Mononuclear cell (primary cell): Measurements from ENCODE around the gene GIMAP2. TPM values are rescaled to one million over a fixed set of nuclear protein-coding genes. Genes with fewer than 3 reads are reported as not detected.
"Not testable (repeated sequence)": the region's sequence is repeated elsewhere in the genome, so short reads cannot be mapped to it uniquely, and the experiment has no call there.

Experiments used
- H3K27me3 ChIP-seq: 2 replicates; pipeline ENCODE4 v1.6.0; 2011; ENCODE audit warnings: low read length, control low read depth; ENCODE audit not compliant: insufficient read depth
- H3K4me1 ChIP-seq: 2 replicates; pipeline ENCODE4 v1.5.1; 2011; ENCODE audit warnings: mild to moderate bottlenecking, low read length, control low read depth; ENCODE audit not compliant: insufficient read depth
- H3K4me3 ChIP-seq: 2 replicates; pipeline ENCODE4 v1.5.1; 2011; ENCODE audit warnings: mild to moderate bottlenecking, low read length, moderate library complexity
- H3K9me3 ChIP-seq: 2 replicates; pipeline ENCODE4 v1.5.1; 2011; ENCODE audit warnings: low read depth, mild to moderate bottlenecking, control low read depth, low read length
- total RNA-seq: library from RNA; depleted of rRNA; stranded (reverse); fragments of >200 nt; gene quantifications from one replicate; pipeline ENCODE4 v1.2.3, GENCODE V29; 2012

Gene GIMAP2
- total RNA-seq, 1 donor = 159 TPM

GRCh38 chr7:150666412-150666811, 19.1 kb upstream of the GIMAP2 start:
- Histone ChIP-seq H3K27me3 (no peaks in the 10 kb centered on the region), H3K4me3 (no peak overlapping the region), H3K9me3 (no peaks in the 10 kb centered on the region), H3K4me1 (peaks cover 59% of the 10 kb centered on the region)

DNA sequence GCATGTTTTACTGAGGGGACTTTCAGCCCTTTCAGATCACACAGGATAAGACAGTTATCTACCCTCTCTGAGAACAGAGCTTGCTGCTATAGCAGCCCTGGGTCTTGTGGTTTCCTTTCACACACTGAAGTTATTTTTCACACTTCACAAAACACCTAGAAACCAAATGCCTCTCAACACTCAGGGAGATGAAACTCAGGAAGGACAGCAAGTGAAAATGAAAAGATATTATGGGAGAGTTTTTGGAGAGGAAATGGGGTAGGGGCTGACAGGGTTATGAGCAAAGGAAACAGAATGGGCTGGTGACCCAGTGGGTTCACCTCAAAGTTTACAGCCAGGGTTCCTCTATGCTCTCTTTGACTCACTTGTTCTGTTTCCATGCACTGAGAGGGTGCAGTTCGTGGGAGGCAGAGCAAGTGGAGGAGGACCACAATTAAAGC, 17.0 kb upstream of the GIMAP2 start:
- H3K4me3 ChIP-seq = no peak overlapping the region
- H3K4me1 ChIP-seq = peaks cover 53% of the 10 kb centered on the region
- H3K27me3 ChIP-seq = no peaks in the 10 kb centered on the region
- H3K9me3 ChIP-seq = no peaks in the 10 kb centered on the region

GRCh38 chr7:150668977-150669376, 16.5 kb upstream of the GIMAP2 start:
- peaks cover 48% of the 10 kb centered on the region for H3K4me1 ChIP-seq
- no peaks in the 10 kb centered on the region for H3K9me3 ChIP-seq
- no peaks in the 10 kb centered on the region for H3K27me3 ChIP-seq
- H3K4me3 ChIP-seq = no peak overlapping the region

DNA sequence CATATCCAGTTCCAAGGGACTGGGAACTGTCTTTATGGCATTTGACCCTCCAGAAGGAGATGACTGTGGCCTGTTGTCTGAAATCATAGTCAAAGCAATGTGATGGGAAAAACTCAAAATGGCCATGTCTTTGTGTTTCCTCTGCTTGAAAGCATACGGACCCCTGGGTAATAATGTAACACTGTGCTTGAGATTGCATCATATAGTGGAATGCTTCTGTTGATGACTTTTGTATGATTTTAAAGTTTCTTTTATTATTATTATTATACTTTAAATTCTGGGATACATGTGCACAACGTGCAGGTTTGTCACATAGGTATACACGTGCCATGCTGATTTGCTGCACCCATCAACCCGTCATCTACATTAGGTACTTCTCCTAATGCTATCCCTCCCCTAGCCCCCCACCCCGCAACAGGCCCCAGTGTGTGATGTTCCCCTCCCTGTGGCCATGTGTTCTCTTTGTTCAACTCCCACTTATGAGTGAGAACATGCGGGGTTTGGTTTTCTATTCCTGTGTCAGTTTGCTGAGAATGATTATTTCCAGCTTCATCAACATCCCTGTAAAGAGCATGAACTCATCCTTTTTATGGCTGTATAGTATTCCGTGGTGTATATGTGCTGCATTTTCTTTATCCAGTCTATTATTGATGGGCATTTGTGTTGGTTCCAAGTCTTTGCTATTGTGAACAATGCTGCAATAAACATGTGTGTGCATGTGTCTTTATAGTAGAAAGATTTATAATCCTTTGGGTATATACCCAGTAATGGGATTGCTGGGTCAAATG, 13.5 kb upstream of the GIMAP2 start:
- not testable (repeated sequence) for H3K4me3 ChIP-seq, H3K27me3 ChIP-seq, H3K9me3 ChIP-seq
- H3K4me1 ChIP-seq = peaks cover 37% of the 10 kb centered on the region

- no peak overlapping the region for H3K4me3 ChIP-seq
- peaks cover 37% of the 10 kb centered on the region for H3K4me1 ChIP-seq
- no peaks in the 10 kb centered on the region for H3K9me3 ChIP-seq
- no peaks in the 10 kb centered on the region for H3K27me3 ChIP-seq
Observed at GRCh38 chr7:150675714-150676113, 9.8 kb upstream of the GIMAP2 start.

- not testable (repeated sequence) for H3K4me3 ChIP-seq, H3K27me3 ChIP-seq, H3K9me3 ChIP-seq
- peaks cover 34% of the 10 kb centered on the region for H3K4me1 ChIP-seq
Observed at GRCh38 chr7:150676276-150676675, 9.2 kb upstream of the GIMAP2 start.

DNA sequence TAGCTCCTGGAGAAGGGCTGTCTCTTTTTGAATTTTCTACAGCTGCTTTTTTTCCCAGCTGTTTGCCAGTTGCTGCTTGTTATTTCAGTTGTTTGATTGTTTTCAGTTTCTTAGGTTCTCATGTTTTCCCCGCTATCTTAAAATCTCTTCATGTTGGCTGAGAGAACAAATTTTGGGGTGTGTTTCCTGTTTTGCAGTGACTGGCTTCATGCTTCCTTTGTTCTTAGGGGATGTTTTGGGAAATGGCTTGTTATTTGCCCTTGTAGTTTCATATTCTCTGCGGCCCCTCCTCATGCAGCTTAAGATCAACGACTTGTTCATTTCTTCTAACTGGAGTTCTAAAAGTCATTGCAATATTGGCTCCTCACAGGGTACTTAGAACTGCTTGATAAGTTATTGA, 8.7 kb upstream of the GIMAP2 start:
- not testable (repeated sequence) for H3K9me3 ChIP-seq, H3K4me3 ChIP-seq, H3K27me3 ChIP-seq
- peaks cover 34% of the 10 kb centered on the region for H3K4me1 ChIP-seq

- H3K4me1 ChIP-seq = peaks cover 34% of the 10 kb centered on the region
Observed at GRCh38 chr7:150678601-150679000, 6.9 kb upstream of the GIMAP2 start.

GRCh38 chr7:150680364-150680763, 5.1 kb upstream of the GIMAP2 start:
- H3K4me1 ChIP-seq = peaks cover 42% of the 10 kb centered on the region
- not testable (repeated sequence) for H3K4me3 ChIP-seq, H3K9me3 ChIP-seq, H3K27me3 ChIP-seq

More at GRCh38 chr7:150678601-150679000, 6.9 kb upstream of the GIMAP2 start:
- H3K9me3 ChIP-seq, H3K4me3 ChIP-seq, H3K27me3 ChIP-seq: not testable (repeated sequence)

- H3K27me3 ChIP-seq = no peaks in the 10 kb centered on the region
- peak overlapping the region; percentile 74 for H3K4me3 ChIP-seq
- peaks cover 50% of the 10 kb centered on the region for H3K4me1 ChIP-seq
- H3K9me3 ChIP-seq = peaks cover 5% of the 10 kb centered on the region
Observed at GRCh38 chr7:150686030-150686631, 625 bp downstream of the GIMAP2 start.

DNA sequence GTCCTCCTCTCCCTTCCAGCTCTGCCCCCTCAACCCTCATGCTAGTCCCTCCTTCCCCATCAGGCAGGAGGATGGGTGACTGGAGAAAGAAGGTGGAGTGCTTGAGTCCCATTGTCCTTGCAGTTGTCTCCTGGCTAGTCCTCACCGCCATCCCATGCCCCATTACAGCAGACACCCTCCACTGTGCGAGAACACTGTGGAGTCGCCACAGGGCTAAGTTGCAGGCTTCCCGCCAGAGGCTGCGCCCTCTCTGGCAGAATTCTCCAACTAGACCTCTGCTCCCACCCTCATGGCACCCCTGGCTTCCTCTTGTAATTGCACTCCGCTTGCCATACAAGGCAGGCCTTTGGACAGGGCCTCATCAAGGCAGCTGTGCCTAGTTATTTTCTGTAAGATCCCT, 3.1 kb downstream of the GIMAP2 start:
- no peaks in the 10 kb centered on the region for H3K27me3 ChIP-seq
- H3K4me3 ChIP-seq = no peak overlapping the region
- peaks cover 15% of the 10 kb centered on the region for H3K9me3 ChIP-seq
- H3K4me1 ChIP-seq = peaks cover 49% of the 10 kb centered on the region

DNA sequence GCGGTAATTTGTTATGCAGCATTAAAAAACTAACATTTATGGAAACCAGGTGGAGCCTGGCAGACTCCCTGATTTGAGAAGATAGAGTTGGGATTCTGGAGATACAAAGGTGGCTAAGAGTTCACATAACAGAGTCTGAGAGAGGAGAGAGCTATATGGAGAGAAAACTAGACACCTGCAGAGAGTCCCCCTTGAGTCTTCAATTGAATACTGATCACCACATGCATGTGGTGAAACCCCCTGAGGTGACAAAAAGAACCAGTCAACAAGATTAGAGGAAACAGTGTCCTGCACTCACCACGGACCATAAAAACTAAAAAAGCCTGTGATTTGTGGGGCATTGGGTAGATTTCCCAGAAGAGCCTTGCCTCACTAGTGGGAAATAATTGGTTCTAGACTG, 10.1 kb downstream of the GIMAP2 start:
- H3K4me1 ChIP-seq = no peaks in the 10 kb centered on the region
- no peak overlapping the region for H3K4me3 ChIP-seq
- no peaks in the 10 kb centered on the region for H3K27me3 ChIP-seq
- peaks cover 84% of the 10 kb centered on the region for H3K9me3 ChIP-seq

GRCh38 chr7:150703209-150703608, 17.7 kb downstream of the GIMAP2 start:
- no peak overlapping the region for H3K4me3 ChIP-seq
- H3K4me1 ChIP-seq = no peaks in the 10 kb centered on the region
- no peaks in the 10 kb centered on the region for H3K27me3 ChIP-seq
- peaks cover 65% of the 10 kb centered on the region for H3K9me3 ChIP-seq

DNA sequence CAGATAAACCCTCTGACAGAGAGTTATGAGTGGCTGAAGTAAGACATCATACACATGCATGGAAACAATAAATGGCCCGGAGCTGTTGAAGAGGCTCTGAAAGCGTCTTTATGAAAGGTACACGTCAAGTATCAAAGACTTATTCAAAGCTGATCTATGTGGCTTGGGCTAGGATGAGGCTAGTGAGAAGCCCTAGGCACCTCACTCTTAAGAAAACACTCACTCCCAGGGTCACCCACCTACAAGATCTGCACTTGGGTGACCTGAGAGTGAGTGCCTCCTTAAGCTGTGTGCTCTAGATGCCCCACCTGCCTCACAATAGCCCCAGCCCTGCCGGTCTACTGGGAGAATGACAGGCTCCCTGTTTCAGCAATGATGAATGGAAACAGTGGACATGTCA, 29.8 kb downstream of the GIMAP2 start:
- H3K9me3 ChIP-seq = no peaks in the 10 kb centered on the region

DNA sequence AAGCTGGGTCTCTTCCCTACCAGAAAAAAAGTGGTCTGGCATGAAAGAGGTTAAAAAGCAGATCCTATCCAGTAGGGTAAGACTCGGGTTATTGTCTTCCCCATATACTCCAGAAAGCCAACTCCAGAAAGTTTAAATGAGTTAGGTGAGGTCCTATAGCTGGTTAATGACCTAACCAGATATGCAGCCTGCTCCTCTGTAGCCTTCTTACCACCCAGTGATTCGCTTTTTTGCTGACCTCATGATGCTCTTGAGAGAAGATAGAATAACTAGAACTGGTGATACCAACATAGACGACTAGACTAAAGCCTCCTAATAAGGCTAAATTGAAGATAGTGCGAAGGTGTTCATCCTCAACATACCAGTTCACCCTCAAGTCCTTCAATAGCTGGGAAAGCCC, 30.2 kb downstream of the GIMAP2 start:
- Histone ChIP-seq H3K4me3 (peak overlapping the region; percentile 89), H3K4me1 (peaks cover 47% of the 10 kb centered on the region), H3K9me3 (no peaks in the 10 kb centered on the region), H3K27me3 (no peaks in the 10 kb centered on the region)

More for the DNA sequence above, 29.8 kb downstream of the GIMAP2 start:
- Histone ChIP-seq H3K4me1 (peaks cover 43% of the 10 kb centered on the region), H3K27me3 (no peaks in the 10 kb centered on the region), H3K4me3 (no peak overlapping the region)

DNA sequence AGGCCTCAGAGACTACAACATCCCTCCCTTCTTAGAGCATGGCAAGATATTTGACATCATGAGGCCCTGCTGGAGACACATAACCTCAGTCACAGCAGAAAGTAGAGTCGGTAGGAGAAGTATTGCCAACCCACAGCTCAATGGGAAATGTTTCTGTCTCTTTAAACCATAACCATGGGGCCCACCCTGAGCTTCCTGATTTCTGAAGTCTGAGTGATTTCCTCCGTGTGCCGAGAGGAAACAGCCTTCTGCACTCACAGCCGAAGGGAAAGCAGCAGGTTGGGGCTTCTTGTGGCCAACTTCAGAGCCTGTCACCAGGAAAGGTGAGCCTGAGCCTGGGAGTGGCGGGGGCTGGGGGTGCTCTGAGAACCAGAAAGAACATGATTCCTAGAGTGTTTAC, 30.9 kb downstream of the GIMAP2 start, which contains the start of gene GIMAP1:
Gene GIMAP1, plus strand, starts transcription at position 246 of the 400 bp plus-strand sequence. CDS start 2,435 bp downstream, outside the sequence.
- Histone ChIP-seq H3K27me3 (no peaks in the 10 kb centered on the region), H3K4me1 (peaks cover 52% of the 10 kb centered on the region), H3K9me3 (no peaks in the 10 kb centered on the region), H3K4me3 (peak within 1 kb of the TSS; percentile 89)
